ENCODE results near the gene GRAMD1B. TPM values are rescaled to one million over a fixed set of nuclear protein-coding genes. Genes with fewer than 3 reads are reported as not detected.

The GRAMD1B gene
- total RNA-seq, 2 experiments from 2014 or later = 16.1 to 21.8 TPM

GRCh38 chr11:123484448-123484847 lies 54.4 kb downstream of the GRAMD1B start:
- Mint-ChIP-seq H3K9me3 (no peaks in the 10 kb centered on the region), H3K36me3 (ENCODE audit: low read depth) (no peaks in the 10 kb centered on the region), H3K4me1 (ENCODE audit: low read depth) (no peaks in the 10 kb centered on the region), H3K27ac (no peak overlapping the region), H3K27me3 (no peaks in the 10 kb centered on the region), H3K4me3 (no peak overlapping the region)
- ATAC-seq (ENCODE audit: poor library complexity) (no peak), DNase-seq (no peak)
- H3K27me3 ChIP-seq (ENCODE audit: control insufficient read depth in 1 of 2, insufficient read depth in 2 of 2, low read length in 2 of 2) = no peaks in the 10 kb centered on the region
- H3K4me3 ChIP-seq (ENCODE audit: low read length) = no peak overlapping the region
- intact Hi-C loops (cut with DNase I, micrococcal nuclease) = no loop called here
- H3K36me3 ChIP-seq (ENCODE audit: insufficient read depth, low read length) = peaks cover 11% of the 10 kb centered on the region
- no peak for TF ChIP-seq CTCF (IDR thresholded peaks at IDR 0.05)
- ChIA-PET POLR2A (no interaction called here), CTCF (no interaction called here)
- no peaks in the 10 kb centered on the region for H3K4me1 ChIP-seq (ENCODE audit: insufficient read depth, low read length)
- no peak overlapping the region for H3K27ac ChIP-seq (ENCODE audit: low read depth in 1 of 2, low read length in 2 of 2)
- no peaks in the 10 kb centered on the region for H3K9me3 ChIP-seq (ENCODE audit: control insufficient read depth in 1 of 2, insufficient read depth in 1 of 2, low read length in 2 of 2)

- no peaks in the 10 kb centered on the region for H3K4me1 Mint-ChIP-seq (ENCODE audit: low read depth)
- intact Hi-C loops (cut with DNase I, micrococcal nuclease) = no loop called here
- no peaks in the 10 kb centered on the region for H3K27me3 Mint-ChIP-seq
- H3K36me3 Mint-ChIP-seq (ENCODE audit: low read depth) = no peaks in the 10 kb centered on the region
- Histone ChIP-seq H3K36me3 (ENCODE audit: insufficient read depth, low read length) (peaks cover 8% of the 10 kb centered on the region), H3K9me3 (ENCODE audit: control insufficient read depth in 1 of 2, insufficient read depth in 1 of 2, low read length in 2 of 2) (no peaks in the 10 kb centered on the region), H3K4me1 (ENCODE audit: insufficient read depth, low read length) (no peaks in the 10 kb centered on the region), H3K27me3 (ENCODE audit: control insufficient read depth in 1 of 2, insufficient read depth in 2 of 2, low read length in 2 of 2) (no peaks in the 10 kb centered on the region), H3K4me3 (ENCODE audit: low read length) (no peak overlapping the region), H3K27ac (ENCODE audit: low read depth in 1 of 2, low read length in 2 of 2) (no peak overlapping the region)
- no peak overlapping the region for H3K4me3 Mint-ChIP-seq
- no peaks in the 10 kb centered on the region for H3K9me3 Mint-ChIP-seq
- no peak for TF ChIP-seq CTCF (IDR thresholded peaks at IDR 0.05)
- DNase-seq = no peak
- no peak overlapping the region for H3K27ac Mint-ChIP-seq
- ChIA-PET CTCF (interaction anchor here (0.8 kb wide), 1 partner anchor 80 kb away, joined by 3 read pairs; no protein-coding TSS in a partner anchor), POLR2A (no interaction called here)
- ATAC-seq (ENCODE audit: poor library complexity) = no peak
Observed at GRCh38 chr11:123487157-123487744, 57.2 kb downstream of the GRAMD1B start.

GRCh38 chr11:123490527-123490926 lies 60.5 kb downstream of the GRAMD1B start:
- H3K9me3 Mint-ChIP-seq = no peaks in the 10 kb centered on the region
- no peaks in the 10 kb centered on the region for H3K9me3 ChIP-seq (ENCODE audit: control insufficient read depth in 1 of 2, insufficient read depth in 1 of 2, low read length in 2 of 2)
- ATAC-seq (ENCODE audit: poor library complexity) (no peak), DNase-seq (no peak)
- ChIA-PET POLR2A (no interaction called here), CTCF (no interaction called here)
- intact Hi-C loops (cut with DNase I, micrococcal nuclease) = no loop called here
- H3K4me1 ChIP-seq (ENCODE audit: insufficient read depth, low read length) = no peaks in the 10 kb centered on the region
- no peak for TF ChIP-seq CTCF (IDR thresholded peaks at IDR 0.05)
- no peak overlapping the region for H3K4me3 Mint-ChIP-seq
- no peaks in the 10 kb centered on the region for H3K4me1 Mint-ChIP-seq (ENCODE audit: low read depth)
- no peaks in the 10 kb centered on the region for H3K36me3 Mint-ChIP-seq (ENCODE audit: low read depth)
- H3K36me3 ChIP-seq (ENCODE audit: insufficient read depth, low read length) = peaks cover 3% of the 10 kb centered on the region
- no peak overlapping the region for H3K27ac Mint-ChIP-seq
- H3K27ac ChIP-seq (ENCODE audit: low read depth in 1 of 2, low read length in 2 of 2) = no peak overlapping the region
- H3K27me3 Mint-ChIP-seq = no peaks in the 10 kb centered on the region
- H3K27me3 ChIP-seq (ENCODE audit: control insufficient read depth in 1 of 2, insufficient read depth in 2 of 2, low read length in 2 of 2) = no peaks in the 10 kb centered on the region
- H3K4me3 ChIP-seq (ENCODE audit: low read length) = no peak overlapping the region

All from CD4-positive, alpha-beta T cell (primary cell).